Activated naive CD8-positive, alpha-beta T cell treated with anti-CD3 and anti-CD28 coated beads, Interleukin-2, amount 50 U/mL, for 24 hours (primary cell): Measurements from ENCODE around the gene ASB18.

ENCODE experiments used
- ATAC-seq: fragments of 150-1000 bp; cut with Tn5 transposase; one replicate; pipeline ENCODE4 v1.10.0; 2021
- DNase-seq: peaks from one replicate; pipeline ENCODE4 v3.0.0; 2021
- H3K27ac Mint-ChIP-seq: one replicate; pipeline ENCODE4 v1.8.0; 2021; ENCODE audit warnings: mild to moderate bottlenecking, mixed read lengths
- H3K27me3 Mint-ChIP-seq: one replicate; pipeline ENCODE4 v1.8.0; 2021; ENCODE audit warnings: mixed read lengths
- H3K36me3 Mint-ChIP-seq: one replicate; pipeline ENCODE4 v1.8.0; 2021; ENCODE audit warnings: low read depth, mixed read lengths
- H3K4me1 Mint-ChIP-seq: one replicate; pipeline ENCODE4 v1.8.0; 2021; ENCODE audit warnings: mixed read lengths
- H3K4me3 Mint-ChIP-seq: one replicate; pipeline ENCODE4 v1.8.0; 2021; ENCODE audit warnings: mild to moderate bottlenecking, moderate library complexity, mixed read lengths
- H3K9me3 Mint-ChIP-seq: one replicate; pipeline ENCODE4 v1.8.0; 2021; ENCODE audit warnings: mixed read lengths

The ASB18 gene

GRCh38 chr2:236264256-236264655 lies at the start of gene ASB18:
TSS of gene ASB18 (minus strand) at chr2:236264406. CDS start at chr2:236264345, 61 bp downstream.
- H3K9me3 Mint-ChIP-seq, result peaks cover 7% of the 10 kb centered on the region
- H3K4me3 Mint-ChIP-seq, result no peak within 1 kb of the TSS
- H3K36me3 Mint-ChIP-seq, result no peaks in the 10 kb centered on the region
- H3K4me1 Mint-ChIP-seq, result no peaks in the 10 kb centered on the region
- H3K27me3 Mint-ChIP-seq, result peaks cover 4% of the 10 kb centered on the region
- ATAC-seq, result no peak
- no peak for DNase-seq
- H3K27ac Mint-ChIP-seq, result no peak within 1 kb of the TSS

GRCh38 chr2:236311286-236311685 lies 47.1 kb upstream of the ASB18 start:
- Mint-ChIP-seq H3K9me3 (peaks cover 8% of the 10 kb centered on the region), H3K27ac (no peak overlapping the region), H3K36me3 (no peaks in the 10 kb centered on the region), H3K27me3 (no peaks in the 10 kb centered on the region), H3K4me1 (no peaks in the 10 kb centered on the region), H3K4me3 (no peak overlapping the region)
- DNase-seq (no peak), ATAC-seq (no peak)

GRCh38 chr2:236309669-236310029 lies 45.4 kb upstream of the ASB18 start:
- Mint-ChIP-seq H3K9me3 (peaks cover 8% of the 10 kb centered on the region), H3K36me3 (no peaks in the 10 kb centered on the region), H3K27ac (no peak overlapping the region), H3K27me3 (no peaks in the 10 kb centered on the region), H3K4me1 (no peaks in the 10 kb centered on the region), H3K4me3 (no peak overlapping the region)
- DNase-seq, result peak; percentile 2
- ATAC-seq, result no peak

- H3K36me3 Mint-ChIP-seq, result no peaks in the 10 kb centered on the region
- no peak overlapping the region for H3K4me3 Mint-ChIP-seq
- no peak overlapping the region for H3K27ac Mint-ChIP-seq
- H3K9me3 Mint-ChIP-seq, result peaks cover 8% of the 10 kb centered on the region
- DNase-seq (no peak), ATAC-seq (no peak)
- H3K27me3 Mint-ChIP-seq, result no peaks in the 10 kb centered on the region
- no peaks in the 10 kb centered on the region for H3K4me1 Mint-ChIP-seq
Observed at GRCh38 chr2:236308855-236309668, 44.9 kb upstream of the ASB18 start.

GRCh38 chr2:236307641-236308040 lies 43.4 kb upstream of the ASB18 start:
- no peak for ATAC-seq
- Mint-ChIP-seq H3K36me3 (no peaks in the 10 kb centered on the region), H3K4me1 (no peaks in the 10 kb centered on the region), H3K4me3 (no peak overlapping the region), H3K27ac (no peak overlapping the region), H3K9me3 (peaks cover 4% of the 10 kb centered on the region), H3K27me3 (no peaks in the 10 kb centered on the region)
- no peak for DNase-seq

GRCh38 chr2:236306825-236307540 lies 42.8 kb upstream of the ASB18 start:
- no peak for DNase-seq
- no peak for ATAC-seq
- Mint-ChIP-seq H3K9me3 (no peaks in the 10 kb centered on the region), H3K4me3 (no peak overlapping the region), H3K27ac (no peak overlapping the region), H3K36me3 (no peaks in the 10 kb centered on the region), H3K27me3 (no peaks in the 10 kb centered on the region), H3K4me1 (no peaks in the 10 kb centered on the region)

- Mint-ChIP-seq H3K27me3 (peaks cover 2% of the 10 kb centered on the region), H3K36me3 (no peaks in the 10 kb centered on the region), H3K4me3 (no peak overlapping the region), H3K9me3 (no peaks in the 10 kb centered on the region), H3K27ac (no peak overlapping the region), H3K4me1 (no peaks in the 10 kb centered on the region)
- DNase-seq (no peak), ATAC-seq (no peak)
Observed at GRCh38 chr2:236305964-236306605, 41.9 kb upstream of the ASB18 start.

GRCh38 chr2:236305531-236305930 lies 41.3 kb upstream of the ASB18 start:
- DNase-seq, result no peak
- H3K27ac Mint-ChIP-seq, result no peak overlapping the region
- no peaks in the 10 kb centered on the region for H3K36me3 Mint-ChIP-seq
- no peaks in the 10 kb centered on the region for H3K9me3 Mint-ChIP-seq
- H3K4me3 Mint-ChIP-seq, result no peak overlapping the region
- ATAC-seq, result no peak
- H3K27me3 Mint-ChIP-seq, result peaks cover 2% of the 10 kb centered on the region
- no peaks in the 10 kb centered on the region for H3K4me1 Mint-ChIP-seq

GRCh38 chr2:236303935-236304334 lies 39.7 kb upstream of the ASB18 start:
- Mint-ChIP-seq H3K27me3 (peaks cover 2% of the 10 kb centered on the region), H3K4me3 (no peak overlapping the region), H3K36me3 (no peaks in the 10 kb centered on the region), H3K9me3 (no peaks in the 10 kb centered on the region), H3K4me1 (no peaks in the 10 kb centered on the region), H3K27ac (no peak overlapping the region)
- ATAC-seq (no peak), DNase-seq (no peak)

- Mint-ChIP-seq H3K9me3 (no peaks in the 10 kb centered on the region), H3K27me3 (peaks cover 4% of the 10 kb centered on the region), H3K4me3 (no peak overlapping the region), H3K27ac (no peak overlapping the region), H3K36me3 (no peaks in the 10 kb centered on the region), H3K4me1 (no peaks in the 10 kb centered on the region)
- DNase-seq (no peak), ATAC-seq (no peak)
Observed at GRCh38 chr2:236302555-236302954, 38.3 kb upstream of the ASB18 start.

- ATAC-seq (no peak), DNase-seq (no peak)
- Mint-ChIP-seq H3K27ac (no peak overlapping the region), H3K27me3 (peaks cover 7% of the 10 kb centered on the region), H3K4me3 (no peak overlapping the region), H3K9me3 (no peaks in the 10 kb centered on the region), H3K36me3 (no peaks in the 10 kb centered on the region), H3K4me1 (no peaks in the 10 kb centered on the region)
Observed at GRCh38 chr2:236298924-236299475, 34.8 kb upstream of the ASB18 start.

- Mint-ChIP-seq H3K4me1 (no peaks in the 10 kb centered on the region), H3K36me3 (no peaks in the 10 kb centered on the region), H3K27ac (no peak overlapping the region), H3K4me3 (no peak overlapping the region), H3K27me3 (peaks cover 12% of the 10 kb centered on the region), H3K9me3 (no peaks in the 10 kb centered on the region)
- ATAC-seq (no peak), DNase-seq (no peak)
Observed at GRCh38 chr2:236295481-236295880, 31.3 kb upstream of the ASB18 start.

GRCh38 chr2:236294647-236295046 lies 30.4 kb upstream of the ASB18 start:
- Mint-ChIP-seq H3K27me3 (peaks cover 13% of the 10 kb centered on the region), H3K27ac (no peak overlapping the region), H3K4me1 (no peaks in the 10 kb centered on the region), H3K4me3 (no peak overlapping the region), H3K9me3 (no peaks in the 10 kb centered on the region), H3K36me3 (no peaks in the 10 kb centered on the region)
- ATAC-seq, result no peak
- no peak for DNase-seq

GRCh38 chr2:236293241-236293810 lies 29.1 kb upstream of the ASB18 start:
- Mint-ChIP-seq H3K36me3 (no peaks in the 10 kb centered on the region), H3K4me1 (no peaks in the 10 kb centered on the region), H3K9me3 (no peaks in the 10 kb centered on the region), H3K27ac (no peak overlapping the region), H3K27me3 (peaks cover 15% of the 10 kb centered on the region), H3K4me3 (no peak overlapping the region)
- ATAC-seq, result no peak
- DNase-seq, result no peak
